NCI-H1105 (cell line): ENCODE results near the gene PDE4B.

Experiments used
- DNase-seq: peaks from one replicate; lab custom pipeline; 2025; lab: John Stamatoyannopoulos, UW

The PDE4B gene

GRCh38 chr1:66337249-66337648 is 544.6 kb downstream of the PDE4B start:
- no peak for DNase-seq

GRCh38 chr1:66339944-66340343 is 547.2 kb downstream of the PDE4B start:
- no peak for DNase-seq

GRCh38 chr1:66341446-66342089 is 548.9 kb downstream of the PDE4B start:
- no peak for DNase-seq

GRCh38 chr1:66342707-66343106 is 550.0 kb downstream of the PDE4B start:
- DNase-seq: no peak

- no peak for DNase-seq
Measured at GRCh38 chr1:66343569-66344325, 551.1 kb downstream of the PDE4B start.

GRCh38 chr1:66346057-66346795 is 553.5 kb downstream of the PDE4B start:
- DNase-seq: no peak

GRCh38 chr1:66346873-66347272 is 554.2 kb downstream of the PDE4B start:
- no peak for DNase-seq

GRCh38 chr1:66348776-66349175 is 556.1 kb downstream of the PDE4B start:
- no peak for DNase-seq

GRCh38 chr1:66349242-66349641 is 556.5 kb downstream of the PDE4B start:
- no peak for DNase-seq

- no peak for DNase-seq
Measured at GRCh38 chr1:66350001-66350547, 557.4 kb downstream of the PDE4B start.

- no peak for DNase-seq
Measured at GRCh38 chr1:66351478-66351877, 558.8 kb downstream of the PDE4B start.

- DNase-seq: no peak
Measured at GRCh38 chr1:66351913-66352312, 559.2 kb downstream of the PDE4B start.

- DNase-seq: no peak
Measured at GRCh38 chr1:66352792-66353191, 560.1 kb downstream of the PDE4B start.

- no peak for DNase-seq
Measured at GRCh38 chr1:66353257-66353656, 560.6 kb downstream of the PDE4B start.

GRCh38 chr1:66354311-66355201 is 561.9 kb downstream of the PDE4B start:
- no peak for DNase-seq

GRCh38 chr1:66355756-66356155 is 563.1 kb downstream of the PDE4B start:
- DNase-seq: no peak

- no peak for DNase-seq
Measured at GRCh38 chr1:66356605-66357004, 563.9 kb downstream of the PDE4B start.

- DNase-seq: no peak
Measured at GRCh38 chr1:66357021-66357420, 564.3 kb downstream of the PDE4B start.

GRCh38 chr1:66357478-66358197 is 564.9 kb downstream of the PDE4B start:
- no peak for DNase-seq

- DNase-seq: no peak
Measured at GRCh38 chr1:66359269-66359668, 566.6 kb downstream of the PDE4B start.

- DNase-seq: no peak
Measured at GRCh38 chr1:66359815-66360214, 567.1 kb downstream of the PDE4B start.
